HepG2 (cell line): ENCODE data around the gene FAM83D. TPM values are rescaled to one million over a fixed set of nuclear protein-coding genes. Genes with fewer than 3 reads are reported as not detected.
A peak's percentile ranks its signal among the peaks of the same experiment; 100 is the strongest.

Experiments
- ATAC-seq: fragments of 200-7000 bp; cut with Tn5 transposase; 3 replicates; pipeline ENCODE4 v1.9.1; 2020; ENCODE audit warnings: mild to moderate bottlenecking, moderate library complexity
- BruUV-seq: library from RNA; stranded (reverse); fragments of 400-500 nt; replicated peaks from 2 replicates; lab custom pipeline; 2021; lab: Mats Ljungman, UMichigan
- CTCF ChIA-PET: fragments of 300-600 bp; formaldehyde crosslinking; extraction: SDS; loops from one replicate; lab custom pipeline; 2021; ENCODE audit warnings: low total read pairs, inconsistent platforms, low intra/inter-chr PET ratio; lab: Yijun Ruan, JAX
- POLR2A ChIA-PET: fragments of 350-600 bp; sonication (Branson Sonifier 250); formaldehyde crosslinking; loops from one replicate; lab custom pipeline; 2020; ENCODE audit warnings: antibody characterized with exemption, inconsistent platforms; lab: Yijun Ruan, JAX
- DNase-seq: peaks from one replicate; pipeline ENCODE4 v3.0.0-alpha.2; 2015; ENCODE audit warnings: low spot score
- FAIRE-seq: peaks from 3 replicates; lab custom pipeline; 2011; peaks lifted over from hg19 to GRCh38; lab: Jason Lieb, UNC
- H2AFZ ChIP-seq: one replicate; pipeline ENCODE4 v1.6.1; 2011; ENCODE audit warnings: low read length, inconsistent platforms
- H3K27ac ChIP-seq: fragments of 300-600 bp; 3 replicates; pipeline ENCODE4 v1.8.0; 2011; ENCODE audit warnings: mixed run types, mild to moderate bottlenecking, mixed read lengths, low read length, inconsistent platforms; ENCODE audit not compliant: insufficient read depth; ENCODE audit errors: extremely low read length
- H3K27me3 ChIP-seq, 2 experiments: fragments of 200-600 bp in 1 of 2; 2 replicates in 1 of 2; 3 replicates in 1 of 2; pipeline versions ENCODE4 v1.6.0 to v1.8.0; 2011; ENCODE audit warnings: low read length in 2 of 2, mild to moderate bottlenecking in 2 of 2, moderate library complexity in 2 of 2, inconsistent platforms in 1 of 2; ENCODE audit not compliant: insufficient read depth in 2 of 2, control insufficient read depth in 1 of 2
- H3K36me3 ChIP-seq, 2 experiments: fragments of 200-600 bp in 1 of 2; replicated peaks in 1 of 2; 2 replicates in 1 of 2; 3 replicates in 1 of 2; pipeline versions ENCODE4 v1.5.1 to v1.8.0; 2011; ENCODE audit warnings: low read length in 2 of 2, inconsistent platforms in 1 of 2; ENCODE audit not compliant: insufficient read depth in 2 of 2, control insufficient read depth in 1 of 2
- H3K4me1 ChIP-seq: 2 replicates; pipeline ENCODE4 v1.5.1; 2012; ENCODE audit warnings: low read length, inconsistent platforms; ENCODE audit not compliant: insufficient read depth
- H3K4me2 ChIP-seq: 2 replicates; pipeline ENCODE4 v1.6.0; 2011; ENCODE audit warnings: low read depth, low read length, inconsistent platforms
- H3K4me3 ChIP-seq, 3 experiments: fragments of 200-600 bp in 1 of 3; sonication (generic), shearing (Covaris generic) in 1 of 3; replicated peaks in 1 of 3; 2 replicates each; pipeline ENCODE4 v1.5.1; 2011 to 2016; ENCODE audit warnings: low read length in 3 of 3, inconsistent platforms in 2 of 3, low read depth in 2 of 3, mild to moderate bottlenecking in 2 of 3, control low read depth in 1 of 3, mixed read lengths in 1 of 3; ENCODE audit not compliant: insufficient read depth in 1 of 3
- H3K79me2 ChIP-seq: one replicate; pipeline ENCODE4 v1.6.1; 2011; ENCODE audit warnings: low read length, inconsistent platforms; ENCODE audit not compliant: insufficient read depth
- H3K9ac ChIP-seq: 2 replicates; pipeline ENCODE4 v1.6.0; 2011; ENCODE audit warnings: mild to moderate bottlenecking, low read depth, low read length, inconsistent platforms; ENCODE audit not compliant: insufficient read depth
- H3K9me3 ChIP-seq: 2 replicates; pipeline ENCODE4 v1.5.1; 2012; ENCODE audit warnings: mild to moderate bottlenecking, low read length
- H4K20me1 ChIP-seq: 2 replicates; pipeline ENCODE4 v1.6.0; 2011; ENCODE audit warnings: inconsistent platforms, mild to moderate bottlenecking, low read length, moderate library complexity; ENCODE audit not compliant: insufficient read depth
- ARID3A ChIP-seq: IDR thresholded peaks from 2 replicates; pipeline ENCODE4 v1.6.1; 2012; ENCODE audit warnings: low read depth, low read length, improper control_type of control experiment
- BORCS8-MEF2B ChIP-seq: sonication (generic); formaldehyde crosslinking; IDR thresholded peaks from 2 replicates; pipeline ENCODE4 v1.8.0; 2022; ENCODE audit warnings: mild to moderate bottlenecking, missing genetic modification reagents
- EHMT2 ChIP-seq: fragments of 200-600 bp; sonication (generic); IDR thresholded peaks from 2 replicates; pipeline ENCODE4 v1.7.0; 2017; ENCODE audit warnings: antibody characterized with exemption, low read depth, low read length, borderline replicate concordance
- HES4 ChIP-seq: sonication (generic); formaldehyde crosslinking; IDR thresholded peaks from 2 replicates; pipeline ENCODE4 v1.9.0; 2021; ENCODE audit warnings: mild to moderate bottlenecking, missing genetic modification reagents, borderline replicate concordance
- HOXA7 ChIP-seq: sonication (generic); formaldehyde crosslinking; IDR thresholded peaks from 2 replicates; pipeline ENCODE4 v1.8.1; 2022; ENCODE audit warnings: mild to moderate bottlenecking, missing genetic modification reagents, moderate library complexity
- HOXD1 ChIP-seq: sonication (generic); formaldehyde crosslinking; IDR thresholded peaks from 2 replicates; pipeline ENCODE4 v1.5.0; 2020; ENCODE audit warnings: missing genetic modification reagents
- IRX3 ChIP-seq: sonication (generic); formaldehyde crosslinking; IDR thresholded peaks from 2 replicates; pipeline ENCODE4 v1.8.1; 2023; ENCODE audit warnings: mild to moderate bottlenecking, low read depth, missing genetic modification reagents, borderline replicate concordance
- JUND ChIP-seq: sonication (generic); formaldehyde crosslinking; IDR thresholded peaks from 2 replicates; pipeline ENCODE4 v1.8.0; 2022; ENCODE audit warnings: mild to moderate bottlenecking, missing genetic modification reagents
- KDM4B ChIP-seq: sonication (generic); formaldehyde crosslinking; IDR thresholded peaks from 2 replicates; pipeline ENCODE4 v1.4.0; 2020; ENCODE audit warnings: missing genetic modification reagents
- MAFG ChIP-seq: sonication (generic); formaldehyde crosslinking; IDR thresholded peaks from 2 replicates; pipeline ENCODE4 v1.5.1; 2020; ENCODE audit warnings: mild to moderate bottlenecking, missing genetic modification reagents
- MATR3 ChIP-seq: sonication (generic); formaldehyde crosslinking; IDR thresholded peaks from 2 replicates; pipeline ENCODE4 v1.4.0; 2020; ENCODE audit warnings: missing genetic modification reagents
- MAX ChIP-seq: IDR thresholded peaks from 2 replicates; pipeline ENCODE4 v1.6.1; 2012; ENCODE audit warnings: inconsistent platforms
- MED1 ChIP-seq: sonication (generic); formaldehyde crosslinking; IDR thresholded peaks from 2 replicates; pipeline ENCODE4 v1.4.0; 2020; ENCODE audit warnings: missing genetic modification reagents
- MXD3 ChIP-seq: IDR thresholded peaks from 2 replicates; pipeline ENCODE4 v1.6.1; 2016; ENCODE audit warnings: mild to moderate bottlenecking, missing biosample characterization, missing genetic modification reagents
- NFIC ChIP-seq: IDR thresholded peaks from 2 replicates; pipeline ENCODE4 v1.6.1; 2012; ENCODE audit warnings: mild to moderate bottlenecking, low read length, inconsistent platforms
- NKX3-1 ChIP-seq: sonication (generic); formaldehyde crosslinking; IDR thresholded peaks from 2 replicates; pipeline ENCODE4 v1.5.0; 2020; ENCODE audit warnings: missing genetic modification reagents
- PITX1 ChIP-seq: sonication (generic); formaldehyde crosslinking; IDR thresholded peaks from 2 replicates; pipeline ENCODE4 v1.5.1; 2020; ENCODE audit warnings: mild to moderate bottlenecking, missing genetic modification reagents
- RAD21 ChIP-seq: fragments of 450-650 bp; formaldehyde crosslinking; IDR thresholded peaks from 2 replicates; pipeline ENCODE4 v1.5.0; 2020; ENCODE audit warnings: mild to moderate bottlenecking
- SCMH1 ChIP-seq: sonication (generic); formaldehyde crosslinking; IDR thresholded peaks from 2 replicates; pipeline ENCODE4 v1.9.0; 2021; ENCODE audit warnings: missing genetic modification reagents, mild to moderate bottlenecking, borderline replicate concordance
- TBX3 ChIP-seq: fragments of 450-650 bp; IDR thresholded peaks from 2 replicates; pipeline ENCODE4 v1.6.1; 2017; ENCODE audit warnings: antibody characterized with exemption, mild to moderate bottlenecking, inconsistent platforms, borderline replicate concordance
- ZBTB34 ChIP-seq: sonication (generic); formaldehyde crosslinking; IDR thresholded peaks from 2 replicates; pipeline ENCODE4 v1.8.0; 2022; ENCODE audit warnings: mild to moderate bottlenecking, missing genetic modification reagents
- ZNF263 ChIP-seq: sonication (generic); formaldehyde crosslinking; IDR thresholded peaks from 2 replicates; pipeline ENCODE4 v1.4.0; 2020; ENCODE audit warnings: missing genetic modification reagents
- ZNF7 ChIP-seq: IDR thresholded peaks from 2 replicates; pipeline ENCODE4 v1.6.1; 2016; ENCODE audit warnings: missing biosample characterization, missing genetic modification reagents
- ZNF781 ChIP-seq: sonication (generic); formaldehyde crosslinking; IDR thresholded peaks from 2 replicates; pipeline ENCODE4 v1.5.1; 2020; ENCODE audit warnings: borderline replicate concordance, mild to moderate bottlenecking, missing genetic modification reagents; ENCODE audit errors: not compliant biosample characterization
- WGBS: methylation state at CpG from one replicate; pipeline ENCODE4 v1.1.6; 2017; ENCODE audit warnings: low lambda C conversion rate; 5-methylcytosine and 5-hydroxymethylcytosine counted together
- in situ Hi-C: cut with HindIII; loops from 2 replicates; pipeline ENCODE4 v1.10.0; 2017; ENCODE audit warnings: low pct_unique_long_range_greater_than_20kb; ENCODE audit not compliant: extremely low pct_ligation_motif_present
- intact Hi-C: fragments of 100-400 bp; cut with micrococcal nuclease; formaldehyde crosslinking; loops from one replicate; pipeline ENCODE4 v1.10.0; 2022; ENCODE audit not compliant: unreplicated experiment
- polyA plus RNA-seq, 8 experiments: library from polyadenylated mRNA; depleted of rRNA in 3 of 8; stranded (reverse) in 7 of 8; unstranded in 1 of 8; fragments of >200 nt; fragmentation: Illumina TruSeq in 4 of 8; extraction: Trizol in 4 of 8; gene quantifications; 2 replicates each; pipeline versions ENCODE4 v1.2.1 to v1.2.3, GENCODE V29; 2011 to 2016; ENCODE audit warnings: low read depth in 4 of 8, missing spikeins in 1 of 8, mixed read lengths in 1 of 8; ENCODE audit not compliant: insufficient read depth in 1 of 8
- total RNA-seq, 5 experiments: library from RNA; depleted of rRNA; stranded (reverse); fragments of >200 nt; fragmentation: Illumina TruSeq; extraction: Trizol; gene quantifications; 2 replicates each; pipeline ENCODE4 v1.2.3, GENCODE V29; 2016; ENCODE audit warnings: low read depth in 1 of 5

The FAM83D gene
- total and polyA plus RNA-seq, 2 of the 13 experiments (the other 11 are each of a cell fraction or from before 2014, with no cell fraction given) = 51.4 to 64.0 TPM

- no peak for FAIRE-seq
- DNase-seq = peak; percentile 28
- Histone ChIP-seq H3K36me3 (no peaks in the 10 kb centered on the region), H3K9me3 (no peaks in the 10 kb centered on the region), H3K4me1 (peaks cover 9% of the 10 kb centered on the region), H3K27me3 (peaks cover 7 to 32% of the 10 kb centered on the region in 2 experiments; a peak in 3 of 5 replicates), H3K4me2 (no peak overlapping the region), H4K20me1 (no peaks in the 10 kb centered on the region), H3K79me2 (no peaks in the 10 kb centered on the region), H3K4me3 (no peak overlapping the region), H3K27ac (no peak overlapping the region), H2AFZ (no peak overlapping the region), H3K9ac (no peak overlapping the region)
- WGBS = 6% methylated on average over 9 of the region's 9 CpGs
- ChIA-PET POLR2A (no interaction called here), CTCF (no interaction called here)
- no TSS peak for BruUV-seq
- in situ Hi-C loops = no loop called here
- ATAC-seq = peak; percentile 72
- intact Hi-C loops = no loop called here
- TF ChIP-seq TBX3 (no peak), ARID3A (no peak), MAFG (CRISPR knock-in tag) (0 out of 2 replicates have a peak, but pooled peaks have one; percentile 19), HOXA7 (CRISPR knock-in tag) (no peak), KDM4B (CRISPR knock-in tag) (0 out of 2 replicates have a peak, but pooled peaks have one; percentile 43), ZNF263 (peak; percentile 33; the same call in 1 of the 2 replicates), IRX3 (CRISPR knock-in tag) (no peak), EHMT2 (peak; percentile 86; the same call in 1 of the 2 replicates), RAD21 (CRISPR knock-in tag) (no peak), MAX (no peak), PITX1 (no peak), JUND (CRISPR knock-in tag) (no peak), NKX3-1 (CRISPR knock-in tag) (peak; percentile 88), MXD3 (CRISPR knock-in tag) (peak; percentile 48; the same call in 1 of the 2 replicates), HES4 (CRISPR knock-in tag) (peak; percentile 76; the same call in 1 of the 2 replicates), ZNF781 (CRISPR knock-in tag) (no peak), MED1 (CRISPR knock-in tag) (0 out of 2 replicates have a peak, but pooled peaks have one; percentile 21), MATR3 (CRISPR knock-in tag) (no peak), BORCS8-MEF2B (CRISPR knock-in tag) (peak; percentile 59; the same call in 1 of the 2 replicates), ZBTB34 (no peak; the same call in 1 of the 2 replicates), HOXD1 (CRISPR knock-in tag) (peak; percentile 59; the same call in 1 of the 2 replicates), ZNF7 (CRISPR knock-in tag) (peak; percentile 27; the same call in 1 of the 2 replicates), NFIC (no peak), SCMH1 (no peak)
These were observed 47.4 kb upstream of the FAM83D start for GRCh38 chr20:38878866-38879265.
